Panc1 (cell line): ENCODE data around the gene STOX2. TPM values are rescaled to one million over a fixed set of nuclear protein-coding genes. Genes with fewer than 3 reads are reported as not detected.

Experiments
- ATAC-seq: fragments of 200-7000 bp; cut with Tn5 transposase; 2 replicates; pipeline ENCODE4 v1.9.1; 2020; ENCODE audit warnings: mild to moderate bottlenecking, moderate library complexity
- BruUV-seq: library from RNA; stranded (reverse); fragments of 400-500 nt; replicated peaks from 2 replicates; lab custom pipeline; 2021; lab: Mats Ljungman, UMichigan
- CTCF ChIA-PET: fragments of 300-600 bp; sonication (Branson Sonifier 250); formaldehyde crosslinking; loops from one replicate; lab custom pipeline; 2022; ENCODE audit warnings: antibody characterized with exemption; lab: Charles Lee
- POLR2A ChIA-PET: fragments of 300-600 bp; sonication (Branson Sonifier 250); formaldehyde crosslinking; loops from one replicate; lab custom pipeline; 2022; ENCODE audit warnings: antibody characterized with exemption; lab: Charles Lee
- DNase-seq: peaks from one replicate; pipeline ENCODE4 v3.0.0-alpha.2; 2010; ENCODE audit warnings: low read depth, low spot score
- H3K27ac ChIP-seq: 2 replicates; pipeline ENCODE4 v1.5.1; 2011; ENCODE audit warnings: mild to moderate bottlenecking, low read length, inconsistent platforms
- H3K27me3 ChIP-seq: fragments of 200-500 bp; sonication (Bioruptor generic); 2 replicates; pipeline ENCODE4 v1.6.0; 2014; ENCODE audit warnings: low read length, inconsistent platforms; ENCODE audit not compliant: control insufficient read depth, insufficient read depth
- H3K36me3 ChIP-seq: fragments of 200-500 bp; sonication (Bioruptor generic); 2 replicates; pipeline ENCODE4 v1.5.1; 2014; ENCODE audit warnings: inconsistent platforms, mild to moderate bottlenecking, low read length, moderate library complexity; ENCODE audit not compliant: control insufficient read depth, insufficient read depth
- H3K4me1 ChIP-seq: 2 replicates; pipeline ENCODE4 v1.5.1; 2011; ENCODE audit warnings: inconsistent platforms, mild to moderate bottlenecking, low read length, moderate library complexity; ENCODE audit not compliant: control insufficient read depth, insufficient read depth
- H3K4me3 ChIP-seq, 2 experiments: 2 replicates each; pipeline ENCODE4 v1.5.1; 2011 to 2012; ENCODE audit warnings: low read depth in 2 of 2, low read length in 2 of 2, mild to moderate bottlenecking in 2 of 2, inconsistent platforms in 1 of 2, moderate library complexity in 1 of 2
- H3K9me3 ChIP-seq: fragments of 200-500 bp; sonication (Bioruptor generic); 2 replicates; pipeline ENCODE4 v1.5.1; 2014; ENCODE audit warnings: low read depth, mild to moderate bottlenecking, inconsistent platforms, low read length, moderate library complexity; ENCODE audit not compliant: control insufficient read depth, insufficient read depth
- POLR2AphosphoS5 ChIP-seq: IDR thresholded peaks from 2 replicates; pipeline ENCODE4 v1.6.1; 2012; ENCODE audit warnings: mild to moderate bottlenecking, low read depth, low read length, moderate library complexity
- SIN3A ChIP-seq: IDR thresholded peaks from 2 replicates; pipeline ENCODE4 v1.6.1; 2012; ENCODE audit warnings: low read depth, mild to moderate bottlenecking, low read length, moderate library complexity, borderline replicate concordance; ENCODE audit not compliant: insufficient read depth
- TCF7L2 ChIP-seq: IDR thresholded peaks from 2 replicates; pipeline ENCODE4 v1.6.1; 2011; ENCODE audit warnings: mild to moderate bottlenecking, low read depth, low read length, inconsistent platforms
- in situ Hi-C: cut with HindIII; loops from 2 replicates; pipeline ENCODE4 v1.10.0; 2016; ENCODE audit warnings: low sequenced_read_pairs, low pct_unique_long_range_greater_than_20kb
- intact Hi-C: fragments of 100-400 bp; cut with micrococcal nuclease; formaldehyde crosslinking; loops from one replicate; pipeline ENCODE4 v1.10.0; 2022; ENCODE audit not compliant: unreplicated experiment
- total RNA-seq: library from RNA; stranded (reverse); gene quantifications from one replicate; pipeline ENCODE4 v1.2.1, GENCODE V29; 2021; ENCODE audit not compliant: unreplicated experiment
- TF ChIP-seq, protein P1 (sequence below), 2 experiments: IDR thresholded peaks; 2 replicates each; pipeline ENCODE4 v1.6.1; 2011 to 2012; ENCODE audit warnings: low read depth in 2 of 2, control low read depth in 1 of 2, low read length in 1 of 2, mild to moderate bottlenecking in 1 of 2, moderate library complexity in 1 of 2; ENCODE audit not compliant: insufficient read depth in 1 of 2
- TF ChIP-seq, protein P2 (sequence below): fragments of 450-650 bp; IDR thresholded peaks from 2 replicates; pipeline ENCODE4 v1.5.1; 2017; ENCODE audit warnings: mild to moderate bottlenecking

Gene STOX2
- total RNA-seq, 1 experiment from 2014 or later: 10.6 TPM

DNA sequence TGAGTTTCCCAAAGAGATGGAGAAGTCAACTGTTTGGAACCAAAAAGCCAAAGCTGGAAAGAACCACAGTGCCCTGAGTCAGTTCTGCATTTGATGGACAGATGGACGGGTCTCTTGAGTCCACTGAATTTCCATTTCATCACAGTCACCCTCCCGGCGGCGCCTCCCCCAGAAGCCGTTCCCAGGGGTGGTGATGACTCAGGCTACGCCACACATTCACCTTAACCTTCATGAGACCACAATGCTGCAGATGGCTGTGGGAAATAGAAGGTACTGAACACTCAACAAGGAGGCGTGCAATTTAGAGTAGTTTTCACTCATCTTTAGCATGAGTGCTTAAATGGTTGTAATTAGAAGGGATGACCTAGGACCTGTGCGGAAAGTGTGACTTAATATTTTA lies 61.3 kb downstream of the STOX2 start:
- BruUV-seq: no TSS peak
- Histone ChIP-seq H3K4me1 (no peaks in the 10 kb centered on the region), H3K27me3 (no peaks in the 10 kb centered on the region), H3K4me3 (no peak overlapping the region), H3K9me3 (no peaks in the 10 kb centered on the region), H3K27ac (no peak overlapping the region), H3K36me3 (no peaks in the 10 kb centered on the region)
- DNase-seq (no peak), ATAC-seq (no peak)
- TF ChIP-seq SIN3A: no peak
- TF ChIP-seq, protein P1, sequence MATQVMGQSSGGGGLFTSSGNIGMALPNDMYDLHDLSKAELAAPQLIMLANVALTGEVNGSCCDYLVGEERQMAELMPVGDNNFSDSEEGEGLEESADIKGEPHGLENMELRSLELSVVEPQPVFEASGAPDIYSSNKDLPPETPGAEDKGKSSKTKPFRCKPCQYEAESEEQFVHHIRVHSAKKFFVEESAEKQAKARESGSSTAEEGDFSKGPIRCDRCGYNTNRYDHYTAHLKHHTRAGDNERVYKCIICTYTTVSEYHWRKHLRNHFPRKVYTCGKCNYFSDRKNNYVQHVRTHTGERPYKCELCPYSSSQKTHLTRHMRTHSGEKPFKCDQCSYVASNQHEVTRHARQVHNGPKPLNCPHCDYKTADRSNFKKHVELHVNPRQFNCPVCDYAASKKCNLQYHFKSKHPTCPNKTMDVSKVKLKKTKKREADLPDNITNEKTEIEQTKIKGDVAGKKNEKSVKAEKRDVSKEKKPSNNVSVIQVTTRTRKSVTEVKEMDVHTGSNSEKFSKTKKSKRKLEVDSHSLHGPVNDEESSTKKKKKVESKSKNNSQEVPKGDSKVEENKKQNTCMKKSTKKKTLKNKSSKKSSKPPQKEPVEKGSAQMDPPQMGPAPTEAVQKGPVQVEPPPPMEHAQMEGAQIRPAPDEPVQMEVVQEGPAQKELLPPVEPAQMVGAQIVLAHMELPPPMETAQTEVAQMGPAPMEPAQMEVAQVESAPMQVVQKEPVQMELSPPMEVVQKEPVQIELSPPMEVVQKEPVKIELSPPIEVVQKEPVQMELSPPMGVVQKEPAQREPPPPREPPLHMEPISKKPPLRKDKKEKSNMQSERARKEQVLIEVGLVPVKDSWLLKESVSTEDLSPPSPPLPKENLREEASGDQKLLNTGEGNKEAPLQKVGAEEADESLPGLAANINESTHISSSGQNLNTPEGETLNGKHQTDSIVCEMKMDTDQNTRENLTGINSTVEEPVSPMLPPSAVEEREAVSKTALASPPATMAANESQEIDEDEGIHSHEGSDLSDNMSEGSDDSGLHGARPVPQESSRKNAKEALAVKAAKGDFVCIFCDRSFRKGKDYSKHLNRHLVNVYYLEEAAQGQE (IDR thresholded peaks at IDR 0.05; ENCODE audit: insufficient read depth in 1 of 2, low read depth in 2 of 2, low read length in 1 of 2): no peak
- TF ChIP-seq TCF7L2: no peak
- TF ChIP-seq, protein P2, sequence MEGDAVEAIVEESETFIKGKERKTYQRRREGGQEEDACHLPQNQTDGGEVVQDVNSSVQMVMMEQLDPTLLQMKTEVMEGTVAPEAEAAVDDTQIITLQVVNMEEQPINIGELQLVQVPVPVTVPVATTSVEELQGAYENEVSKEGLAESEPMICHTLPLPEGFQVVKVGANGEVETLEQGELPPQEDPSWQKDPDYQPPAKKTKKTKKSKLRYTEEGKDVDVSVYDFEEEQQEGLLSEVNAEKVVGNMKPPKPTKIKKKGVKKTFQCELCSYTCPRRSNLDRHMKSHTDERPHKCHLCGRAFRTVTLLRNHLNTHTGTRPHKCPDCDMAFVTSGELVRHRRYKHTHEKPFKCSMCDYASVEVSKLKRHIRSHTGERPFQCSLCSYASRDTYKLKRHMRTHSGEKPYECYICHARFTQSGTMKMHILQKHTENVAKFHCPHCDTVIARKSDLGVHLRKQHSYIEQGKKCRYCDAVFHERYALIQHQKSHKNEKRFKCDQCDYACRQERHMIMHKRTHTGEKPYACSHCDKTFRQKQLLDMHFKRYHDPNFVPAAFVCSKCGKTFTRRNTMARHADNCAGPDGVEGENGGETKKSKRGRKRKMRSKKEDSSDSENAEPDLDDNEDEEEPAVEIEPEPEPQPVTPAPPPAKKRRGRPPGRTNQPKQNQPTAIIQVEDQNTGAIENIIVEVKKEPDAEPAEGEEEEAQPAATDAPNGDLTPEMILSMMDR: no peak
- no peak for TF ChIP-seq POLR2AphosphoS5
- POLR2A ChIA-PET: no interaction called here
- CTCF ChIA-PET: no interaction called here
- in situ Hi-C loops: no loop called here
- intact Hi-C loops: no loop called here

DNA sequence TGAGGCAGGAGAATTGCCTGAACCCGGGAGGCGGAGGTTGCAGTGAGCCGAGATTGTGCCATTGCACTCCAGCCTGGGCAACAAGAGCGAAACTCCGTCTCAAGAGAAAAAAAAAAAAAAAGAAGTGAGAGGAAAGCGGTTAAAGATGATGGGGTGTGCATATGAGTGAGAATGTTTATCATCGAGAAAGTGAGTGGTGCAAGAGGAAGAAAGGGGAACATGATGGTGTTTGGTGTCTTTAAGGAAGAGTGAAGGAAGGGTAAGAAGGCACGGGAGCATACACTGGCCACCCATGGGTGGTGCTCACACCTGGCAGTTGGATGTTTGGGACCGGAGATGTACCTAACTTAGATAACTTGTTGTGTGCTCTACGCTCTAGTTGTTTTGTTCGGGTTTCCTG lies 62.2 kb downstream of the STOX2 start:
- Histone ChIP-seq H3K27me3 (no peaks in the 10 kb centered on the region), H3K9me3 (no peaks in the 10 kb centered on the region), H3K36me3 (no peaks in the 10 kb centered on the region), H3K4me3 (no peak overlapping the region), H3K4me1 (no peaks in the 10 kb centered on the region), H3K27ac (no peak overlapping the region)
- TF ChIP-seq, protein P2: no peak
- ChIA-PET CTCF (no interaction called here), POLR2A (no interaction called here)
- intact Hi-C loops (no loop called here), in situ Hi-C loops (no loop called here)
- DNase-seq (no peak), ATAC-seq (no peak)
- no TSS peak for BruUV-seq

DNA sequence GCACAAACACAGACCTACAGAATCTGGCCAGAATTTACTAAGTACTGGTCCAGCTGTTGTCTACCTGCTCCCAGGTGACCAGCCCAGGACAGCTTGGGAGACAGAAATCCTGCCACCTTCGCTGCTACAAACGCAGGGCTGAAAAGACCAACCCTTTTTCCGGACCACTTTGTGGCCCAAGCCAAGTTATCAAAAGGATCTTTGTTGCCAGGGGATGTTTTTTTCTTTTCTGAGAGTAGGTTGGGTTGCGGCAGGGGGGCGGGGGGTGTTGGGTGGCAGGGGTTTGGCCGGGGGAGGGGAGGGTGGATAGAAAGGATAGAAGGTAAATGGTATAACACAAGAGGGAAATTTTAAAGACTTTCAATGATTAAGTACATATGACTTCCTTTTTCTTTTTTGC lies 63.4 kb downstream of the STOX2 start:
- Histone ChIP-seq H3K36me3 (no peaks in the 10 kb centered on the region), H3K27me3 (no peaks in the 10 kb centered on the region), H3K4me1 (no peaks in the 10 kb centered on the region), H3K27ac (no peak overlapping the region), H3K9me3 (no peaks in the 10 kb centered on the region), H3K4me3 (no peak overlapping the region)
- intact Hi-C loops (no loop called here), in situ Hi-C loops (no loop called here)
- ChIA-PET POLR2A (no interaction called here), CTCF (no interaction called here)
- TF ChIP-seq, protein P2: no peak
- DNase-seq (no peak), ATAC-seq (no peak)
- BruUV-seq: no TSS peak
